GM23338 (cell line): Measurements from ENCODE around the gene NDUFB5.

Experiments used
- CREB1 ChIP-seq: fragments of 250-450 bp; sonication (Bioruptor Pico); IDR thresholded peaks from 2 replicates; pipeline ENCODE4 v1.5.0; 2020; ENCODE audit warnings: low read depth, mild to moderate bottlenecking, moderate library complexity
- CTCF ChIP-seq, 2 experiments: fragments of 200-600 bp in 1 of 2; sonication (generic) in 1 of 2; conservative IDR thresholded peaks; 2 replicates each; pipeline versions ENCODE4 v1.5.1 to v1.6.1; 2016 to 2017; ENCODE audit warnings: antibody characterized with exemption in 2 of 2, low read depth in 2 of 2, mild to moderate bottlenecking in 2 of 2, moderate library complexity in 1 of 2
- ETS1 ChIP-seq: IDR thresholded peaks from 2 replicates; pipeline ENCODE4 v1.6.1; 2016; ENCODE audit warnings: antibody characterized with exemption
- EZH2 ChIP-seq: fragments of 200-600 bp; sonication (generic); IDR thresholded peaks from one replicate; pipeline ENCODE4 v1.8.0; 2017; ENCODE audit warnings: antibody characterized with exemption, mild to moderate bottlenecking, low read depth; ENCODE audit not compliant: unreplicated experiment
- EZH2phosphoT487 ChIP-seq: fragments of 200-600 bp; sonication (generic); IDR thresholded peaks from one replicate; pipeline ENCODE4 v1.8.1; 2018; ENCODE audit warnings: antibody characterized with exemption; ENCODE audit not compliant: unreplicated experiment
- JUNB ChIP-seq: IDR thresholded peaks from one replicate; pipeline ENCODE4 v1.6.1; 2016; ENCODE audit warnings: antibody characterized with exemption; ENCODE audit not compliant: unreplicated experiment
- NANOG ChIP-seq: IDR thresholded peaks from 2 replicates; pipeline ENCODE4 v1.6.1; 2016; ENCODE audit warnings: antibody characterized with exemption, borderline replicate concordance
- POLR2AphosphoS5 ChIP-seq: IDR thresholded peaks from 2 replicates; pipeline ENCODE4 v1.6.1; 2016; ENCODE audit warnings: antibody characterized with exemption, low read depth
- REST ChIP-seq: IDR thresholded peaks from one replicate; pipeline ENCODE4 v1.6.1; 2018; ENCODE audit warnings: antibody characterized with exemption; ENCODE audit not compliant: unreplicated experiment
- STAT1 ChIP-seq: IDR thresholded peaks from one replicate; pipeline ENCODE4 v1.6.1; 2016; ENCODE audit warnings: antibody characterized with exemption; ENCODE audit not compliant: unreplicated experiment
- ZNF114 ChIP-seq: fragments of 250-450 bp; sonication (Bioruptor Pico); IDR thresholded peaks from 2 replicates; pipeline ENCODE4 v1.5.0; 2020; ENCODE audit warnings: mild to moderate bottlenecking, moderate library complexity
- ZNF331 ChIP-seq: fragments of 250-450 bp; sonication (Bioruptor Pico); IDR thresholded peaks from 2 replicates; pipeline ENCODE4 v1.5.0; 2020; ENCODE audit warnings: low read depth, mild to moderate bottlenecking, moderate library complexity

- TF ChIP-seq EZH2phosphoT487: no peak
- TF ChIP-seq POLR2AphosphoS5: no peak
- no peak for TF ChIP-seq CTCF (conservative IDR thresholded peaks at IDR 0.05; ENCODE audit: low read depth in 2 of 2)
- no peak for TF ChIP-seq EZH2
- TF ChIP-seq REST: no peak
- no peak for TF ChIP-seq ZNF114 (CRISPR knock-in tag)
- TF ChIP-seq JUNB: no peak
- TF ChIP-seq CREB1 (CRISPR knock-in tag): no peak
- TF ChIP-seq ZNF331: no peak
- no peak for TF ChIP-seq ETS1
- no peak for TF ChIP-seq STAT1
- no peak for TF ChIP-seq NANOG
Measured at GRCh38 chr3:179651687-179652446, 47.3 kb downstream of the NDUFB5 start.
